GM10248 (cell line): ENCODE measurements around the gene ATP5F1D.

ENCODE experiments used
- CTCF ChIA-PET: fragments of 300-600 bp; sonication (Branson Sonifier 250); formaldehyde crosslinking; extraction: SDS; loops from one replicate; lab custom pipeline; 2021; ENCODE audit warnings: antibody characterized with exemption; lab: Yijun Ruan, JAX
- POLR2A ChIA-PET: fragments of 350-650 bp; sonication (Branson Sonifier 250); formaldehyde crosslinking; extraction: SDS; loops from one replicate; lab custom pipeline; 2020; ENCODE audit warnings: antibody characterized with exemption; lab: Yijun Ruan, JAX
- DNase-seq: peaks from one replicate; pipeline ENCODE4 v3.0.0; 2012; ENCODE audit errors: extremely low spot score
- CTCF ChIP-seq: IDR thresholded peaks from 2 replicates; pipeline ENCODE4 v1.5.1; 2012; ENCODE audit warnings: mild to moderate bottlenecking, low read depth; ENCODE audit errors: extremely low read depth, missing control alignments, control extremely low read depth

The ATP5F1D gene

GRCh38 chr19:1284293-1284978 is 42.9 kb downstream of the ATP5F1D start:
- POLR2A ChIA-PET: interaction anchor here (0.7 to 0.9 kb wide), 2 partner anchors 9 to 15 kb away, joined by 3 to 4 read pairs; partner anchors contain the start of genes CIRBP and FAM174C
- CTCF ChIA-PET: interaction anchor here (0.9 to 1.4 kb wide), 3 partner anchors 18 to 88 kb away, joined by 3 to 9 read pairs (median 4); a partner anchor contains a TSS

GRCh38 chr19:1284979-1285736 is 43.6 kb downstream of the ATP5F1D start:
- DNase-seq: no peak
- POLR2A ChIA-PET: interaction anchor here (0.7 kb wide), 1 partner anchor 16 kb away, joined by 3 read pairs; the partner anchor contains the start of gene CIRBP
- no peak for TF ChIP-seq CTCF
- CTCF ChIA-PET: interaction anchor here (1.4 kb wide), 1 partner anchor 87 kb away, joined by 9 read pairs; no protein-coding TSS in a partner anchor

More at GRCh38 chr19:1284293-1284978, 42.9 kb downstream of the ATP5F1D start:
- no peak for TF ChIP-seq CTCF
- DNase-seq: no peak

GRCh38 chr19:1285737-1286360 is 44.3 kb downstream of the ATP5F1D start, which contains the start of gene EFNA2:
Gene EFNA2, plus strand, starts transcription at chr19:1285873. Its CDS starts 296 bp downstream, at chr19:1286169.
- DNase-seq: no peak
- TF ChIP-seq CTCF: no peak
- CTCF ChIA-PET: no interaction called here
- POLR2A ChIA-PET: no interaction called here

- CTCF ChIA-PET: interaction anchor here (0.9 kb wide), 1 partner anchor 42 kb away, joined by 3 read pairs; no protein-coding TSS in a partner anchor
- DNase-seq: no peak
- no peak for TF ChIP-seq CTCF
- POLR2A ChIA-PET: no interaction called here
These were observed 45.2 kb downstream of the ATP5F1D start for GRCh38 chr19:1286487-1287353.

- ChIA-PET POLR2A (no interaction called here), CTCF (interaction anchor here (0.9 kb wide), 1 partner anchor 43 kb away, joined by 3 read pairs; no protein-coding TSS in a partner anchor)
- no peak for DNase-seq
- no peak for TF ChIP-seq CTCF
These were observed 46.0 kb downstream of the ATP5F1D start for GRCh38 chr19:1287354-1288225.
